Stimulated activated CD4-positive, alpha-beta T cell treated with anti-CD3 and anti-CD28 coated beads, Interleukin-15, amount 100 ng/mL, for 24 hours (primary cell): ENCODE data around the gene GFI1B.

Experiments
- DNase-seq: peaks from one replicate; pipeline ENCODE4 v3.0.0-alpha.2; 2020

The GFI1B gene

GRCh38 chr9:133023117-133023890 is 44.8 kb downstream of the GFI1B start:
- peak; percentile 73 for DNase-seq

- DNase-seq: no peak
Observed at GRCh38 chr9:133026426-133026825, 47.9 kb downstream of the GFI1B start.

DNA sequence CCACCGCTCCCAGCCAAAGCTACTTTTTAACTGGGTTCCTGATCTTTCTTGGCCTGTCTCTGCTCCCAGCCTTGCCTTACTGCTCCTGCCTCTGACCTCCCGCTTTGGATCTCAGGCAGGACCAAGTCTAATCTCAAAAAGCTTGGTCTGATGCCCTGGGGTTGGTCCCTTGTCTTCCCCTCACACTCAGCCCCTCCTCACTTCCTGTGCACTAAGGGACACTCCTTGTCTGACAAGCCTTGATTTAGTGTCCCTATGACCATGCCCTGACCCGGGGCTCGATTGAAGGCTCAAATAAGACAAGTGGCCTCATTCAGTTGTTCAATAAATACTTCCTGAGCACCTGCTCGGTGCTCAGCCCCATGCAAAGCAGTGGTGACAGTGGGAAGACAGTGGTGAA is 48.6 kb downstream of the GFI1B start:
- no peak for DNase-seq

DNA sequence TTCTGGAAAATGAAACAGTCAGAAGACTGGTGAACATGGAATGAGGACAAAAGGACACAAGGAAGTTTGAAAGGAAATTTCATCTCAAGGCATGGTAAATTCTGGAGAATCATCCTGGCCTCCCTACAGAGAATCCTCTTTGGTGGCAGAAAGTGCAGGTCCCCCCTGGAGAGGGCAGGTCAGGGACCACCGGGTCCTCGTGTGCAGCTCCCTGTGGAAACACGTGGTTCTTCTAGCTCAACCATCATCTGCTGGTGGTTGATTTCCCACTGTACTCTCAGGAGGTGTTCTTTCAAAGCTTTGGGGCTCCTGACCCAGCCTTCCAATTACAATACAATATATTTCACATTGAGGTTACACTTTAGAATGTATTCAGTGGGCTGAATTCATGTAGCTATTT is 49.7 kb downstream of the GFI1B start:
- no peak for DNase-seq

DNA sequence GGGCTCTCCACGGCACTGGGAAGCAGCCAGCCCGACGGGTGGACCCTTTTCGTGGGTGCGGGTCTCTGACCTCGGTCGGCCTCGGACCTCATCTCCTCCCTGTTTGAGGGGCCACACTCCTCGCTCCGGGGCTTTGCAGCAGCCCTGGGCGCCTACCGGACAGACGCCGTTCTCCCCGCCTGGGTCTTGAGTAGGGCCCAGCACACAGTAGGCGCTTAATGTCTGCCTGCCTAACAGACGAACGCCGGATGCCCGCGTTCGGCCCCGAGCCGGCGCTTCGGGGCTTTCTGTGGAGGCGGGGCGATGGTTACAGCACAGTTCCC is 51.5 kb downstream of the GFI1B start:
- no peak for DNase-seq

DNA sequence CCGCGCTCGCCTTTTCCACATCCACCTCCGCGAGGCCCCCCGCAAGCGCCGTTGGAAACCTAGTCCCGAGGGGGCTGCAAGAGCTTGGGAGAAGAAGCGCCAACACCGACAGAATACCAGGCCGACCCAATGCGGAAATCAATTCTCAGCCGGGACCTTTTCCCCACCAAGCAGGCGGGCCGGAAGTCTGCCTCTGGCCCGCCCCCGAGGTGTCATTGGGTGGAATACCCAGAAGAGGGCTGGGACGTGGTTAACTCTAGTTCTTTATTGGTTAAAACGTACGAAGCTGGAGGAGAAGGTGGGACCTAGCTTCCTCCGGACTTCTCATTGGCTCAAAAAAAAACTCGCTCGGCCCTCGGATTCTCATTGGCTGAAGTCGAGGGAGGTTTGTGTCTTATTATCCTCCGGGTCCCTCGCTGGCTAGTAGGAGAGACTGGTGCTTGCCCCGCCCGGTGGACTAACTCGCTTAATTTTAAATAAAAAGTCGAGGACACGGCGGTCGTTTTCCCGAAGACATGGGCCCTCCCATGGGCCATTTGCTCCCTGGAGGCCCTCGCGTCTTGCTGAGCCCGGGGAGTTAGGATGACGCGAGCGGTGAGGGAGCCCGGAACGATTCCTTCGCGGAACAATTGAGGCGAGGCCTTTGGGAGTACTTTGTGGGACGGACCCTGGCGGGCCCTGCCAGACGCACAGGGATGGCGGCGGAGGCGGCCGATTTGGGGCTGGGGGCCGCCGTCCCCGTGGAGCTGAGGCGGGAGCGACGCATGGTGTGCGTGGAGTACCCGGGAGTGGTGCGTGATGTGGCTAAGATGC is 52.0 kb downstream of the GFI1B start, which contains the start of gene GTF3C5:
TSS of gene GTF3C5 (plus strand) at position 681 of the 813 bp plus-strand sequence. CDS start at position 696, 15 bp downstream.
- peak; percentile 94 for DNase-seq

GRCh38 chr9:133031130-133031422 is 52.6 kb downstream of the GFI1B start:
- no peak for DNase-seq

DNA sequence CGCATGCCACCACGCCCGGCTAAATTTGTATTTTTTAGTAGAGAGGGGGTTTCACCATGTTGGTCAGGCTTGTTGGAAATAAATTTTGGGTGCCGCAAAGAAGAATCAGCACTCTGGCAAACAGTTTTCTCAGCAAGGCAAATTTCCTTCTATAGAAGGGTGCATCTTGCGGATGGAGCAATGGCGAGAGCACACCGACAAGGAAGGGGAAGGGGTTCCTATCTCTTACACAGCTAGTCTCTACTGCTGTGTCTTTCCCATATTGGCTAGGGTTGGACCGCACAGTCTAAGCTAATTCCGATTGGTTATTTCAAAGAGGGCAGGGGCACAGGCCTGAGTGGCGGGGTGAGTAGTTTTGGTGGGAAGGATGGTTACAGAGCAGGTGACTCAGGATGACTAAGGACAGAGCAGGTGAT is 53.0 kb downstream of the GFI1B start:
- peak; percentile 39 for DNase-seq

- DNase-seq: no peak
Observed at GRCh38 chr9:133032171-133032570, 53.7 kb downstream of the GFI1B start.

- no peak for DNase-seq
Observed at GRCh38 chr9:133035669-133036068, 57.2 kb downstream of the GFI1B start.

DNA sequence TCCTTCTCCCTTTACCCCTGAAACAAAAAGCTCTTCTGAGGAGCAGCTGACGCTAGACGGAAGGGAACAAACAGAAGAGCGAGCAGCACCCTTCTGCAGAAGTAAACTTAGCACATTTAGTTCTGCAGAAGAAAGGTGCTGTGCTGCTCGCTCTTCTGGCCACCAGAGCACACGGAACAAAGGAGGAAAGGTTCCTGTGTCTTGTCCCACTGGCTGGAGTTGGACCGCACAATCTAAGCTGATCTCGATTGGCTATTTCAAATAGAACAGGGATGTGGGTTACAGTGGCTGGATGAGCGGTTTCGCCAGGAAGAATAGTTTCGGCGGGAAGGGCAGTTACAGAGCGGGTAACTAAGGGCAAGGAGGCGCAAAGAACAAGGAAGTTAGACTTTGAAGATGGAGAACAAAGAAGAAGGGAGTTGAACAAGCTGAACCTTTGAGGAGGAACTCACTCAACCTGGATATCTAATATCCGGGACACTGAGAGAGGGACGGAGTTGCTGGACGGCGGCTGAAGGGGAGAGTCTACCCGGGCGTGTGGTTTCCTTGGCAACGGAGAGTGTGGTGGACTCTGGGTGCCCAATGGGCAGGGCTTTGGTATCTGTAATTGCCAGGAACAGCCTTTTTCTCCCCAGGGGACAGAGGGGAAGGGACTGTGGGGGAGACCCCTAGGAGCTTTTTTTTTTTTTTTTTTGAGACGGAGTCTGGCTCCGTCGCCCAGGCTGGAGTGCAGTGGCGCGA is 59.5 kb downstream of the GFI1B start:
- no peak for DNase-seq

DNA sequence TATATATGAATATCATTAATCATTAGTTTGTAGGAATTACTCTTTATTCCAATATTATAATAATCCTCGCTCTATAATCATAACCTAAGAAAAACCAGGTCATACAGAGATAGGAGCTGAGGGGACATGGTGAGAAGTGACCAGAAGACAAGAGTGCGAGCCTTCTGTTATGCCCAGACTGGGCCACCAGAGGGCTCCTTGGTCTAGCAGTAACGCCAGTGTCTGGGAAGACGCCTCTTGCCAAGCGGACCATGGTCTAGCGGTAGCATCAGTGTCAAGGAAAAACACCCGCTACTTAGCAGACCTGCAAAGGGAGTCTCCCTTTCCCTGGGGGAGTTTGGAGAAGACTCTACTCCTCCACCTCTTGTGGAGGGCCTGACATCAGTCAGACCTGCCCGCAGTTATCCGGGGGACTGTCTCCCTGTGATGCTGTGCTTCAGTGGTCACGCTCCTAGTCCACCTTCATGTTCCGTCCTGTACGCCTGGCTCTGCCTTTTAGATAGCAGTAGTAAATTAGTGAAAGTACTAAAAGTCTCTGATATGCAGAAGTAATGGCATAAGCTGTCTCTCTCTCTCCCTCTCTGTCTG is 62.5 kb downstream of the GFI1B start:
- DNase-seq: peak; percentile 62
